HepG2 (cell line): Measurements from ENCODE around the gene YPEL3. TPM values are rescaled to one million over a fixed set of nuclear protein-coding genes. Genes with fewer than 3 reads are reported as not detected.

Experiments used
- ATAD3A ChIP-seq: sonication (generic); formaldehyde crosslinking; IDR thresholded peaks from 2 replicates; pipeline ENCODE4 v1.4.0; 2020; ENCODE audit warnings: missing genetic modification reagents
- ATRX ChIP-seq: sonication (generic); formaldehyde crosslinking; IDR thresholded peaks from 2 replicates; pipeline ENCODE4 v1.4.0; 2020; ENCODE audit warnings: missing genetic modification reagents, borderline replicate concordance
- DNMT3B ChIP-seq: conservative IDR thresholded peaks from 2 replicates; pipeline ENCODE4 v1.6.1; 2016; ENCODE audit warnings: missing biosample characterization, control low read depth
- DR1 ChIP-seq: sonication (generic); formaldehyde crosslinking; IDR thresholded peaks from 2 replicates; pipeline ENCODE4 v1.8.0; 2021; ENCODE audit warnings: mild to moderate bottlenecking, missing genetic modification reagents, inconsistent platforms
- E2F1 ChIP-seq: sonication (generic); formaldehyde crosslinking; IDR thresholded peaks from 2 replicates; pipeline ENCODE4 v1.5.0; 2020; ENCODE audit warnings: missing genetic modification reagents
- EED ChIP-seq: sonication (generic); formaldehyde crosslinking; IDR thresholded peaks from 2 replicates; pipeline ENCODE4 v1.5.0; 2020; ENCODE audit warnings: mild to moderate bottlenecking, missing genetic modification reagents
- FOSL2 ChIP-seq: sonication (generic); formaldehyde crosslinking; IDR thresholded peaks from 2 replicates; pipeline ENCODE4 v1.4.0; 2020; ENCODE audit warnings: missing genetic modification reagents
- FOXA3 ChIP-seq: IDR thresholded peaks from 2 replicates; pipeline ENCODE4 v1.6.1; 2016; ENCODE audit warnings: missing genetic modification reagents, missing compliant biosample characterization
- HOXA9 ChIP-seq: sonication (generic); formaldehyde crosslinking; IDR thresholded peaks from 2 replicates; pipeline ENCODE4 v1.8.1; 2022; ENCODE audit warnings: missing genetic modification reagents, mild to moderate bottlenecking, moderate library complexity, borderline replicate concordance
- IRF2 ChIP-seq: IDR thresholded peaks from 2 replicates; pipeline ENCODE4 v1.6.1; 2018; ENCODE audit warnings: missing genetic modification reagents, missing compliant biosample characterization
- MIER3 ChIP-seq: IDR thresholded peaks from 2 replicates; pipeline ENCODE4 v1.6.1; 2016; ENCODE audit warnings: missing compliant biosample characterization, borderline replicate concordance
- NCOA1 ChIP-seq: sonication (generic); formaldehyde crosslinking; IDR thresholded peaks from 2 replicates; pipeline ENCODE4 v1.9.0; 2021; ENCODE audit warnings: missing genetic modification reagents
- PAF1 ChIP-seq: IDR thresholded peaks from 2 replicates; pipeline ENCODE4 v1.6.1; 2016; ENCODE audit warnings: missing genetic modification reagents, missing compliant biosample characterization
- POLR2G ChIP-seq: fragments of 200-400 bp; formaldehyde crosslinking; IDR thresholded peaks from 2 replicates; pipeline ENCODE4 v1.6.1; 2018; ENCODE audit warnings: mild to moderate bottlenecking, low read depth, low read length, moderate library complexity
- PPARG ChIP-seq: conservative IDR thresholded peaks from 2 replicates; pipeline ENCODE4 v1.6.1; 2016; ENCODE audit warnings: missing biosample characterization, missing genetic modification reagents
- RELA ChIP-seq: sonication (generic); formaldehyde crosslinking; IDR thresholded peaks from 2 replicates; pipeline ENCODE4 v1.4.0; 2020; ENCODE audit warnings: missing genetic modification reagents
- SATB2 ChIP-seq: sonication (generic); formaldehyde crosslinking; IDR thresholded peaks from 2 replicates; pipeline ENCODE4 v1.5.0; 2020; ENCODE audit warnings: missing genetic modification reagents
- SNAPC2 ChIP-seq: sonication (generic); formaldehyde crosslinking; IDR thresholded peaks from 2 replicates; pipeline ENCODE4 v1.8.1; 2022; ENCODE audit warnings: mild to moderate bottlenecking, missing genetic modification reagents
- TCF7 ChIP-seq: sonication (generic); IDR thresholded peaks from 2 replicates; pipeline ENCODE4 v1.6.1; 2016; ENCODE audit warnings: antibody characterized with exemption, low read depth
- YEATS4 ChIP-seq: sonication (generic); formaldehyde crosslinking; IDR thresholded peaks from 2 replicates; pipeline ENCODE4 v1.4.0; 2020; ENCODE audit warnings: missing genetic modification reagents, borderline replicate concordance
- YY1 ChIP-seq: IDR thresholded peaks from 2 replicates; pipeline ENCODE4 v1.6.1; 2011; ENCODE audit warnings: low read length, low read depth, moderate library complexity, mild to moderate bottlenecking; ENCODE audit not compliant: insufficient read depth, insufficient replicate concordance
- ZBTB8A ChIP-seq: sonication (generic); formaldehyde crosslinking; IDR thresholded peaks from 2 replicates; pipeline ENCODE4 v1.4.0; 2020; ENCODE audit warnings: mild to moderate bottlenecking, low read depth, missing genetic modification reagents, borderline replicate concordance
- ZFP36 ChIP-seq: fragments of 150-350 bp; IDR thresholded peaks from 2 replicates; pipeline ENCODE4 v1.6.1; 2018; ENCODE audit warnings: borderline replicate concordance, low read length, low read depth; ENCODE audit not compliant: partially characterized antibody
- ZNF207 ChIP-seq: fragments of 450-650 bp; IDR thresholded peaks from 2 replicates; pipeline ENCODE4 v1.6.1; 2016; ENCODE audit warnings: antibody characterized with exemption, borderline replicate concordance
- ZNF431 ChIP-seq: sonication (generic); formaldehyde crosslinking; IDR thresholded peaks from 2 replicates; pipeline ENCODE4 v1.9.0; 2022; ENCODE audit warnings: missing genetic modification reagents, low read depth, mild to moderate bottlenecking, borderline replicate concordance
- ZNF451 ChIP-seq: sonication (generic); formaldehyde crosslinking; IDR thresholded peaks from 2 replicates; pipeline ENCODE4 v1.5.0; 2020; ENCODE audit warnings: mild to moderate bottlenecking, missing genetic modification reagents
- polyA plus RNA-seq, 8 experiments: library from polyadenylated mRNA; depleted of rRNA in 3 of 8; stranded (reverse) in 7 of 8; unstranded in 1 of 8; fragments of >200 nt; fragmentation: Illumina TruSeq in 4 of 8; extraction: Trizol in 4 of 8; gene quantifications; 2 replicates each; pipeline versions ENCODE4 v1.2.1 to v1.2.3, GENCODE V29; 2011 to 2016; ENCODE audit warnings: low read depth in 4 of 8, missing spikeins in 1 of 8, mixed read lengths in 1 of 8; ENCODE audit not compliant: insufficient read depth in 1 of 8
- total RNA-seq, 5 experiments: library from RNA; depleted of rRNA; stranded (reverse); fragments of >200 nt; fragmentation: Illumina TruSeq; extraction: Trizol; gene quantifications; 2 replicates each; pipeline ENCODE4 v1.2.3, GENCODE V29; 2016; ENCODE audit warnings: low read depth in 1 of 5
- TF ChIP-seq, protein P1 (sequence below): sonication (generic); formaldehyde crosslinking; IDR thresholded peaks from 2 replicates; pipeline ENCODE4 v1.5.0; 2020; ENCODE audit warnings: missing genetic modification reagents, mild to moderate bottlenecking, borderline replicate concordance
- TF ChIP-seq, protein P2 (sequence below): sonication (generic); formaldehyde crosslinking; IDR thresholded peaks from 2 replicates; pipeline ENCODE4 v1.4.0; 2020; ENCODE audit warnings: low read depth, mild to moderate bottlenecking, missing genetic modification reagents

Gene YPEL3
- total and polyA plus RNA-seq, 2 of the 13 experiments (the other 11 are each of a cell fraction or from before 2014, with no cell fraction given) = 5.4 to 47.0 TPM

- TF ChIP-seq MIER3 (CRISPR knock-in tag) (peak; percentile 55; the same call in 1 of the 2 replicates), TCF7 (no peak; the same call in 1 of the 2 replicates), SATB2 (CRISPR knock-in tag) (no peak), DNMT3B (CRISPR knock-in tag) (no peak), E2F1 (CRISPR knock-in tag) (peak; percentile 51; the same call in 1 of the 2 replicates), ATAD3A (CRISPR knock-in tag) (0 out of 2 replicates have a peak, but pooled peaks have one; percentile 36), EED (CRISPR knock-in tag) (peak; percentile 96), RELA (CRISPR knock-in tag) (no peak; the same call in 1 of the 2 replicates), DR1 (CRISPR knock-in tag) (peak; percentile 72; the same call in 1 of the 2 replicates), ZBTB8A (CRISPR knock-in tag) (peak; percentile 96), YY1 (no peak), PAF1 (CRISPR knock-in tag) (no peak), ZNF451 (peak; percentile 43; the same call in 1 of the 2 replicates), FOSL2 (CRISPR knock-in tag) (peak; percentile 50), POLR2G (peak; percentile 75), FOXA3 (peak; percentile 62), ATRX (no peak), ZFP36 (no peak), YEATS4 (CRISPR knock-in tag) (peak; percentile 67; the same call in 1 of the 2 replicates), NCOA1 (CRISPR knock-in tag) (peak; percentile 40; the same call in 1 of the 2 replicates), SNAPC2 (peak; percentile 96), ZNF207 (no peak), PPARG (no peak), HOXA9 (no peak), IRF2 (CRISPR knock-in tag) (peak; percentile 70), ZNF431 (CRISPR knock-in tag) (peak; percentile 60; the same call in 1 of the 2 replicates)
- TF ChIP-seq, protein P1, sequence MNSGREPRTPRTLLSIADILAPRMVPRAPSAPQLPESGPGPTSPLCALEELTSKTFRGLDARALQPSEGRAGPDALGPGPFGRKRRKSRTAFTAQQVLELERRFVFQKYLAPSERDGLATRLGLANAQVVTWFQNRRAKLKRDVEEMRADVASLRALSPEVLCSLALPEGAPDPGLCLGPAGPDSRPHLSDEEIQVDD = no peak
- TF ChIP-seq, protein P2, sequence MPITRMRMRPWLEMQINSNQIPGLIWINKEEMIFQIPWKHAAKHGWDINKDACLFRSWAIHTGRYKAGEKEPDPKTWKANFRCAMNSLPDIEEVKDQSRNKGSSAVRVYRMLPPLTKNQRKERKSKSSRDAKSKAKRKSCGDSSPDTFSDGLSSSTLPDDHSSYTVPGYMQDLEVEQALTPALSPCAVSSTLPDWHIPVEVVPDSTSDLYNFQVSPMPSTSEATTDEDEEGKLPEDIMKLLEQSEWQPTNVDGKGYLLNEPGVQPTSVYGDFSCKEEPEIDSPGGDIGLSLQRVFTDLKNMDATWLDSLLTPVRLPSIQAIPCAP (CRISPR knock-in tag) = no peak
These were observed at the start of gene YPEL3 (continued) for GRCh38 chr16:30096105-30096861.
